IPS-15b (cell line): Measurements from ENCODE around the gene PLXNA2.

ENCODE experiments used
- H3K27me3 ChIP-seq: one replicate; pipeline ENCODE4 v1.6.1; 2013; ENCODE audit warnings: low read length; ENCODE audit not compliant: control insufficient read depth, insufficient read depth
- H3K36me3 ChIP-seq: one replicate; pipeline ENCODE4 v1.6.1; 2013; ENCODE audit warnings: low read length; ENCODE audit not compliant: control insufficient read depth, insufficient read depth
- H3K4me1 ChIP-seq: one replicate; pipeline ENCODE4 v1.6.1; 2013; ENCODE audit warnings: mild to moderate bottlenecking, low read length; ENCODE audit not compliant: control insufficient read depth, insufficient read depth
- H3K4me3 ChIP-seq: one replicate; pipeline ENCODE4 v1.5.1; 2013; ENCODE audit warnings: low read depth, low read length
- H3K9ac ChIP-seq: one replicate; pipeline ENCODE4 v1.6.1; 2013; ENCODE audit warnings: low read depth, mild to moderate bottlenecking, low read length
- H3K9me3 ChIP-seq: one replicate; pipeline ENCODE4 v1.6.1; 2013; ENCODE audit warnings: mild to moderate bottlenecking, low read length; ENCODE audit not compliant: control insufficient read depth, insufficient read depth

PLXNA2 gene

GRCh38 chr1:208275083-208275482 is 30.9 kb upstream of the PLXNA2 start:
- Histone ChIP-seq H3K4me1 (peaks cover 15% of the 10 kb centered on the region), H3K27me3 (no peaks in the 10 kb centered on the region), H3K36me3 (no peaks in the 10 kb centered on the region), H3K9ac (no peak overlapping the region), H3K9me3 (no peaks in the 10 kb centered on the region), H3K4me3 (no peak overlapping the region)

GRCh38 chr1:208273386-208274017 is 29.3 kb upstream of the PLXNA2 start:
- no peak overlapping the region for H3K4me3 ChIP-seq
- H3K27me3 ChIP-seq, result peaks cover 2% of the 10 kb centered on the region
- peaks cover 8% of the 10 kb centered on the region for H3K4me1 ChIP-seq
- H3K36me3 ChIP-seq, result no peaks in the 10 kb centered on the region
- H3K9ac ChIP-seq, result no peak overlapping the region
- H3K9me3 ChIP-seq, result no peaks in the 10 kb centered on the region

GRCh38 chr1:208272713-208273112 is 28.5 kb upstream of the PLXNA2 start:
- Histone ChIP-seq H3K9me3 (no peaks in the 10 kb centered on the region), H3K4me3 (no peak overlapping the region), H3K27me3 (peaks cover 2% of the 10 kb centered on the region), H3K4me1 (peaks cover 4% of the 10 kb centered on the region), H3K36me3 (no peaks in the 10 kb centered on the region), H3K9ac (no peak overlapping the region)

- no peak overlapping the region for H3K4me3 ChIP-seq
- H3K9ac ChIP-seq, result no peak overlapping the region
- H3K4me1 ChIP-seq, result peaks cover 4% of the 10 kb centered on the region
- no peaks in the 10 kb centered on the region for H3K9me3 ChIP-seq
- H3K27me3 ChIP-seq, result peaks cover 2% of the 10 kb centered on the region
- H3K36me3 ChIP-seq, result no peaks in the 10 kb centered on the region
Measured at GRCh38 chr1:208272311-208272710, 28.1 kb upstream of the PLXNA2 start.

- Histone ChIP-seq H3K9ac (no peak overlapping the region), H3K27me3 (peaks cover 2% of the 10 kb centered on the region), H3K4me3 (no peak overlapping the region), H3K4me1 (peaks cover 4% of the 10 kb centered on the region), H3K36me3 (no peaks in the 10 kb centered on the region), H3K9me3 (no peaks in the 10 kb centered on the region)
Measured at GRCh38 chr1:208271236-208271635, 27.1 kb upstream of the PLXNA2 start.

DNA sequence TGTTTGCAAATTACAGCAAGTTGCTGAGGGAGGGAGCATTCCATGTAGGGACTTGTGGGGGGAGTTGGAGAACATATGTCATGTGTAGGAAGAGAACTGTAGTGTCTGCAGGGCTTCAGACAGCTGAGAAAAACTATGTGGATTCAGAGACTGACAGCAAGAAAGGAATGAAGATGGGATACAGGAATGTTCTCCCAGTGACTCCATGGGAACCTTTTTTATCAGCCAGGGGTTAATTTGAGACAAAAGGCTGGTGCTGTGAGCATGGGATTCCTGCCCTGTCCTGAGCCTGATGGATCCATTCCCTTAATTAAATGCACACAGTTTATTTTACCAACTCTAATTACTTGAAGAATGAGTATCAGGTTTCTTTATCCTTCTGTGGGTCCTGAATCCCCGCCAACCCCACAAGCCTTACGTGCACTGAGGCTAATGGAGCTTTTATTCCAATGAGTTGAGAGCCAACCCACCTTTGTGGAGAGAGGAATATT is 26.5 kb upstream of the PLXNA2 start:
- H3K36me3 ChIP-seq, result no peaks in the 10 kb centered on the region
- no peaks in the 10 kb centered on the region for H3K9me3 ChIP-seq
- H3K4me3 ChIP-seq, result no peak overlapping the region
- no peak overlapping the region for H3K9ac ChIP-seq
- H3K27me3 ChIP-seq, result peaks cover 2% of the 10 kb centered on the region
- H3K4me1 ChIP-seq, result peaks cover 4% of the 10 kb centered on the region

- H3K4me1 ChIP-seq, result peaks cover 4% of the 10 kb centered on the region
- peaks cover 2% of the 10 kb centered on the region for H3K27me3 ChIP-seq
- H3K4me3 ChIP-seq, result no peak overlapping the region
- H3K9ac ChIP-seq, result no peak overlapping the region
- H3K9me3 ChIP-seq, result no peaks in the 10 kb centered on the region
- no peaks in the 10 kb centered on the region for H3K36me3 ChIP-seq
Measured at GRCh38 chr1:208269338-208269666, 25.1 kb upstream of the PLXNA2 start.

DNA sequence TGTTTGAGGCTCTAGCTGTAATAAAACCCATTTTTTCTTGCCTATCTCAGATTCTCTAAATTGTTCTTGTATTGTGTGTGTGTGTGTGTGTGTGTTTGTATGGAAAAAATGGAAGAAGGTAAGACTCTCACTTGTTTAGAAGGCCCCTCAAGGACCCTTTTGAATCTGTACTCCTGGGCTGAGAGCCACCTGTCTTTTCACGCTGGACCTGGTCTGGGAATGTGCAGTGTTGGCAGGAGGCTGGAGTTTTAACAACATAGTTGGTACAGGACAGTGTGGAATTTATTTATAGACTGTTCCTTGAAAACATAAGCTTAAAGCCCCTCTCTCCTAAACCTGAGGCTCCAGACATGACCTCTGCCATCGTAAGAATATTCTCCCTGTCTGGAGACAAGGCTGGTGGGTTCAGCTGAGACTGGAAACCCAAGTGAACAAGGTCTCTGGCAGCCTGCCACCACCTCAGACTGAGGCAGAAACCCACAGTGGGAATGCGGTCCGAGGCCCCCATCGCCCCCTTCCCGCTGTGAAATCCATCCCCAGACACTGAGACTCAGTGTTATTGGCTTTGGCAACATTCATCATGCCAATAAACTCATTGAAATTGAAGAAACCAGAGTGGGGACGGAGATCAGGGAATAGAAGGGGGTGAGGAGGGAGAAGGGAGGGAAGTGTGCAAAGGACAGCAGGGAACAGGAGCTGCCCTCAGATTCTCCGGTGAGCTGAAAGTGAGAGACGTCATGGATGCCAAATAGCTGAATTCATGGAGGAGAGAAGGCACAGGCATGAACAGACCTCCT is 24.6 kb upstream of the PLXNA2 start:
- H3K4me1 ChIP-seq, result peaks cover 4% of the 10 kb centered on the region
- H3K36me3 ChIP-seq, result no peaks in the 10 kb centered on the region
- H3K9me3 ChIP-seq, result no peaks in the 10 kb centered on the region
- H3K4me3 ChIP-seq, result no peak overlapping the region
- no peak overlapping the region for H3K9ac ChIP-seq
- H3K27me3 ChIP-seq, result peaks cover 2% of the 10 kb centered on the region

GRCh38 chr1:208265525-208265924 is 21.3 kb upstream of the PLXNA2 start:
- Histone ChIP-seq H3K27me3 (peaks cover 2% of the 10 kb centered on the region), H3K4me1 (peaks cover under 1% of the 10 kb centered on the region), H3K9me3 (no peaks in the 10 kb centered on the region), H3K36me3 (no peaks in the 10 kb centered on the region), H3K4me3 (no peak overlapping the region), H3K9ac (no peak overlapping the region)

GRCh38 chr1:208265122-208265469 is 20.9 kb upstream of the PLXNA2 start:
- H3K9ac ChIP-seq, result no peak overlapping the region
- H3K27me3 ChIP-seq, result peaks cover 2% of the 10 kb centered on the region
- no peak overlapping the region for H3K4me3 ChIP-seq
- no peaks in the 10 kb centered on the region for H3K36me3 ChIP-seq
- H3K9me3 ChIP-seq, result no peaks in the 10 kb centered on the region
- no peaks in the 10 kb centered on the region for H3K4me1 ChIP-seq

DNA sequence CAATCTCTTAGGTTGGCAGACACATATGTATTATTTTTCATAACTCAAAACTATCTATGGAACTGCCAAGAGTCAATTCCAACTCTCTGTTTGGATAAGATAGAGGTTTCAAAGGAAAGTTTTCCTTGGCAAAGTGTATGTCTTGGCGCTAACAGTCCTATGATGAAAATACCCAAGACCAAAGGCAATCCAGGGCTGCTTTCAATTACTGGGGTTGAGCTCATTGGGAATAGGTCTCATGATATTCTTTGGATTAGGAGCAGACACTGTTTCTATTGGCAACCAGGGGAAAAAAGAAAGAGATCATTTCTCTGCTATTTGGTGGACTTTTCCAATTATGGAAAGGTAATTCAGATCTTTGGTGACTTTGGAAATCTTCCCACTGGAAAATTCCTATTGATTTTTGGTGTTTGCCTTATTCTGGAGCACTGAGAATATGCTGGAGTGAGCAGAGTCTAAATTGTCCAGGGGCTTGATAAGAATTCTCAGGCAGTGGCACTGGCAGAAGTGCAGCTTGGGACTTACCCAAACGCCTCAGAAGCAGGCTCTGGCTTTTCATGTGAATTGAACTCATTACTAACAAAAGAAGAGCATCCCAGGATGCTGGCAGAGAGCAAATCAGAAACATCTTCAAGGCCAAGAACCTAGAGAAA is 20.4 kb upstream of the PLXNA2 start:
- H3K4me1 ChIP-seq, result no peaks in the 10 kb centered on the region
- H3K9me3 ChIP-seq, result no peaks in the 10 kb centered on the region
- H3K4me3 ChIP-seq, result no peak overlapping the region
- H3K9ac ChIP-seq, result no peak overlapping the region
- H3K27me3 ChIP-seq, result peaks cover 2% of the 10 kb centered on the region
- no peaks in the 10 kb centered on the region for H3K36me3 ChIP-seq

DNA sequence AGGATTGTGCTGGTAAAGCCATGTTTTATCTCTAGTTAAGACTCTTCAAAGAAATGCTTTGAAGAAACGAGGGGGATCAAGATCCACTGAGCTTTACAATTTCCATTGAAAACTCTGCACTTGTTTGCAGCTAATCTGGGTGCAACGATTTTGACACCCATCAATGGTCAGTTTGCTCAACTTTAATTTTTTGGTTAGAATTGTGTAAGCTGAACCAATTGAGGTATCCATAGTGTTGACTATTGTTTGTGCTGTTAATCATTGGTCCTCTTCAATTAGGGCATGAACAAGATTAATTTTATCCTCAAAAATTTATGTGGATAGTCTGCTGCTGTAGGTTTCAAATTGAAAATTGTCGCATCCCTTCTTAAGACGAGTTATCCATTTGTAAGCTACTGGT is 17.7 kb upstream of the PLXNA2 start:
- H3K9me3 ChIP-seq, result no peaks in the 10 kb centered on the region
- H3K36me3 ChIP-seq, result no peaks in the 10 kb centered on the region
- no peak overlapping the region for H3K4me3 ChIP-seq
- H3K27me3 ChIP-seq, result peaks cover 12% of the 10 kb centered on the region
- peaks cover 15% of the 10 kb centered on the region for H3K4me1 ChIP-seq
- H3K9ac ChIP-seq, result no peak overlapping the region
